Tibial nerve (tissue), 3 donors: ENCODE results near the gene MEIG1.
"Not testable (repeated sequence)": the region's sequence is repeated elsewhere in the genome, so short reads cannot be mapped to it uniquely, and the experiment has no call there.

Experiments used
- CTCF ChIP-seq, 5 experiments: fragments of 200-600 bp in 3 of 5; fragments of 450-650 bp in 2 of 5; sonication (generic) in 3 of 5; IDR thresholded peaks; one replicate each; pipeline ENCODE4 v1.5.1; 2016 to 2019; ENCODE audit warnings: antibody characterized with exemption in 5 of 5, mild to moderate bottlenecking in 3 of 5, moderate library complexity in 2 of 5
- POLR2A ChIP-seq, 2 donors: fragments of 450-650 bp; IDR thresholded peaks; one replicate each; pipeline ENCODE4 v1.6.1; 2017; ENCODE audit warnings: antibody characterized with exemption in 2 of 2, mild to moderate bottlenecking in 2 of 2, moderate library complexity in 2 of 2

- TF ChIP-seq CTCF, POLR2A (IDR thresholded peaks at IDR 0.05): not testable (repeated sequence)
Measured at GRCh38 chr10:14942950-14943338, 16.2 kb upstream of the MEIG1 start.
